Measurements from ENCODE around the gene ZDHHC12.

The ZDHHC12 gene

DNA sequence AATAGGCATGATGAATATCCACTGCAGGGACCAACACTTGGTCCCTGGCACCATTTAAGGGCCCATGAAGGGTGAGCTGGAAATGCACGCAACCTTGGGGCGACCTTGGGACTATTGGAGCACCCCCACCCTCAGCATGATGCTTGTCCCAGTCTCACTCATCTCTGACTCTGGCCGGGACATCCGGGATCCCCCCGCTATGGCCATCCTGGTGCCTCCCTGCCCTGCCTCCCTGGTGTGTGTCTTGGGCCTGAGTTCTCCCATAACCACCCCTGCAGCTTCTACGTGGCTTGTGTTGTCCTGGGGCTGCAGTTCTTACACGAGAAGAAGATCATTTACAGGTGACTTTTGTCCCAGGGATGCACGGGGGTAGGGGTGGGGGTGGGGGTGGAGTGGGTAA lies 5.9 kb downstream of the ZDHHC12 start:
- DNase-seq (ENCODE audit: low read depth) = no peak
- no peak overlapping the region for H3K4me3 ChIP-seq (ENCODE audit: low read depth, low read length)
- TF ChIP-seq, protein P1, sequence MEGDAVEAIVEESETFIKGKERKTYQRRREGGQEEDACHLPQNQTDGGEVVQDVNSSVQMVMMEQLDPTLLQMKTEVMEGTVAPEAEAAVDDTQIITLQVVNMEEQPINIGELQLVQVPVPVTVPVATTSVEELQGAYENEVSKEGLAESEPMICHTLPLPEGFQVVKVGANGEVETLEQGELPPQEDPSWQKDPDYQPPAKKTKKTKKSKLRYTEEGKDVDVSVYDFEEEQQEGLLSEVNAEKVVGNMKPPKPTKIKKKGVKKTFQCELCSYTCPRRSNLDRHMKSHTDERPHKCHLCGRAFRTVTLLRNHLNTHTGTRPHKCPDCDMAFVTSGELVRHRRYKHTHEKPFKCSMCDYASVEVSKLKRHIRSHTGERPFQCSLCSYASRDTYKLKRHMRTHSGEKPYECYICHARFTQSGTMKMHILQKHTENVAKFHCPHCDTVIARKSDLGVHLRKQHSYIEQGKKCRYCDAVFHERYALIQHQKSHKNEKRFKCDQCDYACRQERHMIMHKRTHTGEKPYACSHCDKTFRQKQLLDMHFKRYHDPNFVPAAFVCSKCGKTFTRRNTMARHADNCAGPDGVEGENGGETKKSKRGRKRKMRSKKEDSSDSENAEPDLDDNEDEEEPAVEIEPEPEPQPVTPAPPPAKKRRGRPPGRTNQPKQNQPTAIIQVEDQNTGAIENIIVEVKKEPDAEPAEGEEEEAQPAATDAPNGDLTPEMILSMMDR (IDR thresholded peaks at IDR 0.05; ENCODE audit: low read depth, low read length, missing control alignments) = no peak

DNA sequence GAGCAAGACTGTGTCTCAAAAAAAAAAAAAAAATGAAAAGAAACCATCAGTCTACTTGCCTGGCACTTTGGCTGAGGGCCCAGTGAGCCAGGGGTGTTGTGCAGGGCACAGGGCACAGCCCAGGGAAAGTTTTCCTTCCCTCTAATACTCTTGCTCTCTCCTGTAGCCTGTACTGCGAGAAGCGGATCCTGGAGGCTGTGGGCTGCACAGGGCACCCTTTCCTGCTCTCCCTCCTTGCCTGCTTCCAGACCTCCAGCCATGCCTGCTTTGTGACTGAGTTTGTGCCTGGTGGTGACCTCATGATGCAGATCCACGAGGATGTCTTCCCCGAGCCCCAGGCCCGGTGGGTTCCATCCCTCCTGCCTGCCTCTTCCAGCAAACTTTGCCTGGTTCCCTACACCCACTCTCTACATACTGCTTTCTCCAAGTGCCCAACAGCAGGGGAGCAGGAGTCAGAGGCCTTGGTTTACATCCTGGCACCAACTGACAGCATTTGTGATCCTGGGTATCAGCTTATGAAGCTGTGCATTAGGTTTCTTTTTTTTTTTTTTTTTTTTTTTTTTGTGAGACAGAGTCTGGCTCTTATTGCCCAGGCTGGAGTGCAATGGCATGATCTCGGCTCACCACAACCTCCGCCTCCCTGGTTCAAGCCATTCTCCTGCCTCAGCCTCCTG lies 7.2 kb downstream of the ZDHHC12 start:
- TF ChIP-seq, protein P1 (IDR thresholded peaks at IDR 0.05; ENCODE audit: low read depth, low read length, missing control alignments) = no peak
- DNase-seq (ENCODE audit: low read depth) = no peak
- H3K4me3 ChIP-seq (ENCODE audit: low read depth, low read length) = no peak overlapping the region

DNA sequence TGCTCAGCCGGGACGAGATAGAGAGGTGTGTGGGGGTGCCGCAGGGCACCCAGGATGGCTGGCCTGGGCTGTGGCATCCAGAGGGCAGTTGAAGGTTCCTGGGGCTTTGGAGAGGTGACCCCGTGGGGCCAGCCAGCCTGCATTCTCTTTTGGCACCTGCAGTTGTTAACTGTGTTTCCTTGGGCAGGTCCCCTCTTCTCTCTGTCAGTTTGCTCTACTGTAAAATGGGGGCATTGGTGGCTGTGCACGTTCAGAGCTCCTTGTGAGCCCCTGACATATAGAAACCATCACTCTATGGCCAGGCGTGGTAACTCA lies 8.5 kb downstream of the ZDHHC12 start:
- no peak for DNase-seq (ENCODE audit: low read depth)
- H3K4me3 ChIP-seq (ENCODE audit: low read depth, low read length) = no peak overlapping the region
- TF ChIP-seq, protein P1 (IDR thresholded peaks at IDR 0.05; ENCODE audit: low read depth, low read length, missing control alignments) = no peak

GRCh38 chr9:128714586-128715435 lies 9.1 kb downstream of the ZDHHC12 start:
- no peak for DNase-seq (ENCODE audit: low read depth)
- H3K4me3 ChIP-seq (ENCODE audit: low read depth, low read length) = no peak overlapping the region
- TF ChIP-seq, protein P1 (IDR thresholded peaks at IDR 0.05; ENCODE audit: low read depth, low read length, missing control alignments) = no peak

DNA sequence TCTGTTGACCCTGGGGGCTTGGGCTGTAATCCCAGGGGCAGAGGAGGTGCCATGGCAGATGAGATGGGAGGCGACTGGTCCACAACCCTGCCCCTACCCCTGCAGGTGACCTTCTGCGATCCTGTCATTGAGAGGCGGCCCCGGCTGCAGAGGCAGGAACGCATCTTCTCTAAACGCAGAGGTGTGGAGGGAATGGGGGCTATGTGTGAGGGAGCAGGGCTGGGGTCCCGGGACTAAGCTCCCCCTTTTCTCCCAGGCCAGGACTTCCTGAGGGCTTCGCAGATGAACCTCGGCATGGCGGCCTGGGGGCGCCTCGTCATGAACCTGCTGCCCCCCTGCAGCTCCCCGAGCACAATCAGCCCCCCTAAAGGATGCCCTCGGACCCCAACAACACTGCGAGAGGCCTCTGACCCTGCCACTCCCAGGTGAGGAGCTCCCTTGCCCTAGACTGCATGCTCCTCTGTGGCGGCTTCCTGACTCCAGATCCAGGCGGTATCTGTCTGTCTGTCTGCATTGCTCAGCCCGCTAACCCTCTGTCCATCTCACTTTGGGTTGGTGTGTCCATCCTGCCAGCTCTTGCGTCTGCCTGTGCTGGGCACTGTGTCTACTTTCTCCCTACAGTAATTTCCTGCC lies 9.9 kb downstream of the ZDHHC12 start:
- no peak for DNase-seq (ENCODE audit: low read depth)
- H3K4me3 ChIP-seq (ENCODE audit: low read depth, low read length) = no peak overlapping the region
- TF ChIP-seq, protein P1 (IDR thresholded peaks at IDR 0.05; ENCODE audit: low read depth, low read length, missing control alignments) = no peak

- TF ChIP-seq, protein P1 (IDR thresholded peaks at IDR 0.05; ENCODE audit: low read depth, low read length, missing control alignments) = no peak
- no peak overlapping the region for H3K4me3 ChIP-seq (ENCODE audit: low read depth, low read length)
- DNase-seq (ENCODE audit: low read depth) = no peak
These were observed 10.5 kb downstream of the ZDHHC12 start for GRCh38 chr9:128713411-128713780.
